Sigmoid colon (tissue), 7 donors: ENCODE data around the gene KLHDC8A. TPM values are rescaled to one million over a fixed set of nuclear protein-coding genes. Genes with fewer than 3 reads are reported as not detected.

Source experiments
- DNase-seq: peaks from one replicate; pipeline ENCODE4 v3.0.0-alpha.2; 2019
- H3K27ac ChIP-seq, 4 donors: fragments of 200-600 bp; sonication (generic); one replicate each; pipeline ENCODE4 v1.5.1; 2016 to 2019; ENCODE audit warnings: mild to moderate bottlenecking in 1 of 4
- H3K27me3 ChIP-seq, 3 donors: fragments of 200-600 bp; sonication (generic); one replicate each; pipeline ENCODE4 v1.5.1; 2019; ENCODE audit warnings: mild to moderate bottlenecking in 1 of 3
- H3K36me3 ChIP-seq, 4 donors: fragments of 200-600 bp; sonication (generic); one replicate each; pipeline ENCODE4 v1.5.1; 2016 to 2019
- H3K4me1 ChIP-seq, 4 donors: fragments of 200-600 bp; sonication (generic); one replicate each; pipeline ENCODE4 v1.5.1; 2017 to 2019
- H3K4me3 ChIP-seq, 4 donors: fragments of 200-600 bp; sonication (generic); one replicate each; pipeline ENCODE4 v1.5.1; 2017 to 2019; ENCODE audit warnings: mild to moderate bottlenecking in 2 of 4, moderate library complexity in 1 of 4
- H3K9me3 ChIP-seq, 4 donors: fragments of 200-600 bp in 3 of 4; sonication (generic) in 3 of 4; one replicate each; pipeline versions ENCODE4 v1.5.1 to v1.6.1; 2013 to 2019
- CTCF ChIP-seq, 4 experiments: fragments of 450-650 bp in 3 of 4; fragments of 200-600 bp in 1 of 4; IDR thresholded peaks; one replicate each; pipeline ENCODE4 v1.5.1; 2016 to 2019; ENCODE audit warnings: antibody characterized with exemption in 4 of 4, mild to moderate bottlenecking in 3 of 4, moderate library complexity in 2 of 4
- EP300 ChIP-seq, 4 donors: sonication (generic); formaldehyde crosslinking; IDR thresholded peaks; one replicate each; pipeline ENCODE4 v1.6.1; 2017; ENCODE audit warnings: antibody characterized with exemption in 4 of 4
- POLR2A ChIP-seq, 2 donors: fragments of 450-650 bp; IDR thresholded peaks; one replicate each; pipeline ENCODE4 v1.6.1; 2016; ENCODE audit warnings: antibody characterized with exemption in 2 of 2, mild to moderate bottlenecking in 2 of 2, moderate library complexity in 2 of 2
- POLR2AphosphoS5 ChIP-seq, 4 donors: sonication (generic); formaldehyde crosslinking; IDR thresholded peaks; one replicate each; pipeline ENCODE4 v1.6.1; 2017; ENCODE audit warnings: antibody characterized with exemption in 4 of 4
- WGBS, 2 donors: extraction: QIAGEN DNeasy Blood & Tissue Kit; methylation state at CpG; one replicate each; pipeline ENCODE4 v1.1.7; 2013; 5-methylcytosine and 5-hydroxymethylcytosine counted together
- intact Hi-C: fragments of 100-400 bp; cut with DNase I; formaldehyde crosslinking; loops from one replicate; pipeline ENCODE4 v1.15.1; 2023
- polyA plus RNA-seq, 3 donors: library from polyadenylated mRNA; stranded (reverse); fragments of 200-250 nt; gene quantifications; one replicate each; pipeline ENCODE4 v1.2.3, GENCODE V29; 2013
- total RNA-seq, 4 donors: library from RNA; depleted of rRNA; stranded (reverse); fragments of >200 nt; gene quantifications; one replicate each; pipeline ENCODE4 v1.1.0, GENCODE V29; 2016
- donor health status: healthy with polysubstance abuse.
- donor health status: Bipolar disorder and iron deficiency.
- donor health status: healthy.

Gene KLHDC8A
- total and polyA plus RNA-seq, 7 donors: 0.69 to 1.7 (median 1.3) TPM; not detected in 1

- no peak for DNase-seq
- H3K4me1 ChIP-seq: peaks cover 0 to 51% (median 21%) of the 10 kb centered on the region in 4 donors
- no peak for TF ChIP-seq EP300 (IDR thresholded peaks at IDR 0.05)
- TF ChIP-seq POLR2AphosphoS5 (IDR thresholded peaks at IDR 0.05): no peak
- TF ChIP-seq CTCF (IDR thresholded peaks at IDR 0.05): no peak
- no peak for TF ChIP-seq POLR2A (IDR thresholded peaks at IDR 0.05)
Measured at GRCh38 chr1:205315008-205315618, 41.6 kb downstream of the KLHDC8A start.

GRCh38 chr1:205313563-205314308, 43.0 kb downstream of the KLHDC8A start:
- Histone ChIP-seq H3K36me3 (peaks cover 0 to 6% (median 0%) of the 10 kb centered on the region in 4 donors), H3K27ac (peak overlapping the region; percentile 29 to 56 (median 49)), H3K27me3 (no peaks in the 10 kb centered on the region), H3K4me3 (peak overlapping the region in 1 of 4 donors; percentile 30), H3K9me3 (no peaks in the 10 kb centered on the region), H3K4me1 (peaks cover 0 to 39% (median 20%) of the 10 kb centered on the region in 4 donors)
- no peak for DNase-seq
- intact Hi-C loops: no loop called here
- 6 to 15% methylated on average over 21 of the region's 21 CpGs for WGBS, 2 donors
- TF ChIP-seq EP300 (IDR thresholded peaks at IDR 0.05): peak in 1 of 4 donors; percentile 20
- TF ChIP-seq POLR2AphosphoS5 (IDR thresholded peaks at IDR 0.05): no peak

More at GRCh38 chr1:205315008-205315618, 41.6 kb downstream of the KLHDC8A start:
- 22 to 60% methylated on average over 5 of the region's 5 CpGs for WGBS, 2 donors
- Histone ChIP-seq H3K27me3 (no peaks in the 10 kb centered on the region), H3K9me3 (no peaks in the 10 kb centered on the region), H3K27ac (no peak overlapping the region), H3K4me3 (no peak overlapping the region), H3K36me3 (peaks cover 0 to 6% (median 0%) of the 10 kb centered on the region in 4 donors)
- intact Hi-C loops: no loop called here

- H3K4me1 ChIP-seq: peaks cover 0 to 32% (median 20%) of the 10 kb centered on the region in 4 donors
- intact Hi-C loops: no loop called here
- H3K9me3 ChIP-seq: no peaks in the 10 kb centered on the region
- 35 to 46% methylated on average over 10 of the region's 10 CpGs for WGBS, 2 donors
- no peaks in the 10 kb centered on the region for H3K27me3 ChIP-seq
- peaks cover 0 to 11% (median 0%) of the 10 kb centered on the region in 4 donors for H3K36me3 ChIP-seq
- peak overlapping the region; percentile 29 to 56 (median 49) for H3K27ac ChIP-seq
- TF ChIP-seq POLR2A (IDR thresholded peaks at IDR 0.05): no peak
- TF ChIP-seq POLR2AphosphoS5 (IDR thresholded peaks at IDR 0.05): no peak
- TF ChIP-seq CTCF (IDR thresholded peaks at IDR 0.05): no peak
- no peak for TF ChIP-seq EP300 (IDR thresholded peaks at IDR 0.05)
- DNase-seq: no peak
- no peak overlapping the region for H3K4me3 ChIP-seq
Measured at GRCh38 chr1:205312866-205313562, 43.7 kb downstream of the KLHDC8A start.

- DNase-seq: no peak
- H3K4me1 ChIP-seq: peaks cover 0 to 14% (median 7%) of the 10 kb centered on the region in 4 donors
- peaks cover 0 to 26% (median 0%) of the 10 kb centered on the region in 4 donors for H3K36me3 ChIP-seq
- H3K4me3 ChIP-seq: no peak overlapping the region
- TF ChIP-seq POLR2A (IDR thresholded peaks at IDR 0.05): no peak
- TF ChIP-seq POLR2AphosphoS5 (IDR thresholded peaks at IDR 0.05): no peak
- no peak for TF ChIP-seq EP300 (IDR thresholded peaks at IDR 0.05)
- TF ChIP-seq CTCF (IDR thresholded peaks at IDR 0.05): no peak
- no peaks in the 10 kb centered on the region for H3K9me3 ChIP-seq
- no peaks in the 10 kb centered on the region for H3K27me3 ChIP-seq
- no peak overlapping the region for H3K27ac ChIP-seq
- intact Hi-C loops: no loop called here
- 86 to 87% methylated on average over 8 of the region's 8 CpGs for WGBS, 2 donors
Measured at GRCh38 chr1:205310976-205311704, 45.6 kb downstream of the KLHDC8A start.
